BLaER1 (cell line): ENCODE measurements around the gene AGBL1.

ENCODE experiments used
- H3K27ac ChIP-seq: shearing (Covaris generic); formaldehyde crosslinking; 2 replicates; pipeline ENCODE4 v1.8.1; 2022
- H3K27me3 ChIP-seq: shearing (Covaris generic); formaldehyde crosslinking; 2 replicates; pipeline ENCODE4 v1.8.1; 2022
- H3K36me3 ChIP-seq: shearing (Covaris generic); formaldehyde crosslinking; 2 replicates; pipeline ENCODE4 v1.8.1; 2022
- H3K4me1 ChIP-seq: shearing (Covaris generic); formaldehyde crosslinking; 2 replicates; pipeline ENCODE4 v1.8.1; 2022
- H3K4me2 ChIP-seq: shearing (Covaris generic); formaldehyde crosslinking; 2 replicates; pipeline ENCODE4 v1.8.1; 2022
- H3K4me3 ChIP-seq: shearing (Covaris generic); formaldehyde crosslinking; 2 replicates; pipeline ENCODE4 v1.8.1; 2022
- H3K9ac ChIP-seq: shearing (Covaris generic); formaldehyde crosslinking; 2 replicates; pipeline ENCODE4 v1.8.1; 2022
- H3K9me3 ChIP-seq: shearing (Covaris generic); formaldehyde crosslinking; 2 replicates; pipeline ENCODE4 v1.8.1; 2022
- H4K20me1 ChIP-seq: shearing (Covaris generic); formaldehyde crosslinking; 2 replicates; pipeline ENCODE4 v1.8.1; 2022
- Cebpa-rat ChIP-seq: shearing (Covaris generic); IDR thresholded peaks from 2 replicates; pipeline ENCODE4 v1.8.1; 2022

AGBL1 gene

GRCh38 chr15:86854176-86854575 lies 774.5 kb downstream of the AGBL1 start:
- Histone ChIP-seq H3K4me3 (no peak overlapping the region), H3K27ac (no peak overlapping the region), H4K20me1 (no peaks in the 10 kb centered on the region), H3K36me3 (no peaks in the 10 kb centered on the region), H3K9ac (no peak overlapping the region), H3K4me2 (no peak overlapping the region), H3K9me3 (no peaks in the 10 kb centered on the region), H3K4me1 (no peaks in the 10 kb centered on the region), H3K27me3 (no peaks in the 10 kb centered on the region)
- TF ChIP-seq Cebpa-rat, result no peak

GRCh38 chr15:86855307-86856291 lies 775.9 kb downstream of the AGBL1 start:
- H3K4me2 ChIP-seq, result no peak overlapping the region
- no peaks in the 10 kb centered on the region for H3K27me3 ChIP-seq
- no peaks in the 10 kb centered on the region for H3K36me3 ChIP-seq
- no peak overlapping the region for H3K4me3 ChIP-seq
- H3K9ac ChIP-seq, result no peak overlapping the region
- H4K20me1 ChIP-seq, result no peaks in the 10 kb centered on the region
- no peak overlapping the region for H3K27ac ChIP-seq
- H3K9me3 ChIP-seq, result no peaks in the 10 kb centered on the region
- TF ChIP-seq Cebpa-rat, result no peak
- no peaks in the 10 kb centered on the region for H3K4me1 ChIP-seq

- Histone ChIP-seq H3K4me2 (no peak overlapping the region), H4K20me1 (no peaks in the 10 kb centered on the region), H3K36me3 (no peaks in the 10 kb centered on the region), H3K4me3 (no peak overlapping the region), H3K9me3 (no peaks in the 10 kb centered on the region), H3K27me3 (no peaks in the 10 kb centered on the region), H3K9ac (no peak overlapping the region), H3K27ac (no peak overlapping the region), H3K4me1 (no peaks in the 10 kb centered on the region)
- TF ChIP-seq Cebpa-rat, result no peak
These were observed 778.0 kb downstream of the AGBL1 start for GRCh38 chr15:86857701-86858100.

GRCh38 chr15:86863226-86863915 lies 783.7 kb downstream of the AGBL1 start:
- no peak overlapping the region for H3K27ac ChIP-seq
- H3K9me3 ChIP-seq, result no peaks in the 10 kb centered on the region

GRCh38 chr15:86865920-86866319 lies 786.2 kb downstream of the AGBL1 start:
- H3K27me3 ChIP-seq, result no peaks in the 10 kb centered on the region
- no peaks in the 10 kb centered on the region for H3K4me1 ChIP-seq
- no peak for TF ChIP-seq Cebpa-rat

More at GRCh38 chr15:86863226-86863915, 783.7 kb downstream of the AGBL1 start:
- Histone ChIP-seq H3K27me3 (no peaks in the 10 kb centered on the region), H4K20me1 (no peaks in the 10 kb centered on the region), H3K9ac (no peak overlapping the region), H3K4me2 (no peak overlapping the region), H3K4me1 (no peaks in the 10 kb centered on the region), H3K4me3 (no peak overlapping the region), H3K36me3 (no peaks in the 10 kb centered on the region)
- no peak for TF ChIP-seq Cebpa-rat

GRCh38 chr15:86870846-86871245 lies 791.2 kb downstream of the AGBL1 start:
- Histone ChIP-seq H3K36me3 (no peaks in the 10 kb centered on the region), H3K4me3 (no peak overlapping the region), H3K4me1 (no peaks in the 10 kb centered on the region), H3K9me3 (no peaks in the 10 kb centered on the region), H3K9ac (no peak overlapping the region), H3K4me2 (no peak overlapping the region), H3K27me3 (no peaks in the 10 kb centered on the region), H4K20me1 (no peaks in the 10 kb centered on the region), H3K27ac (no peak overlapping the region)
- TF ChIP-seq Cebpa-rat, result no peak

More at GRCh38 chr15:86865920-86866319, 786.2 kb downstream of the AGBL1 start:
- no peaks in the 10 kb centered on the region for H4K20me1 ChIP-seq
- H3K4me2 ChIP-seq, result no peak overlapping the region
- H3K36me3 ChIP-seq, result no peaks in the 10 kb centered on the region
- no peak overlapping the region for H3K27ac ChIP-seq
- no peak overlapping the region for H3K4me3 ChIP-seq
- no peak overlapping the region for H3K9ac ChIP-seq
- H3K9me3 ChIP-seq, result no peaks in the 10 kb centered on the region

- Histone ChIP-seq H3K4me3 (no peak overlapping the region), H3K27me3 (no peaks in the 10 kb centered on the region), H3K4me2 (no peak overlapping the region), H3K27ac (no peak overlapping the region), H3K36me3 (no peaks in the 10 kb centered on the region), H3K4me1 (no peaks in the 10 kb centered on the region), H4K20me1 (no peaks in the 10 kb centered on the region), H3K9me3 (no peaks in the 10 kb centered on the region), H3K9ac (no peak overlapping the region)
- no peak for TF ChIP-seq Cebpa-rat
These were observed 792.3 kb downstream of the AGBL1 start for GRCh38 chr15:86871964-86872363.

- Histone ChIP-seq H3K36me3 (no peaks in the 10 kb centered on the region), H3K27me3 (no peaks in the 10 kb centered on the region), H4K20me1 (no peaks in the 10 kb centered on the region), H3K9me3 (no peaks in the 10 kb centered on the region), H3K4me1 (no peaks in the 10 kb centered on the region), H3K4me3 (no peak overlapping the region), H3K9ac (no peak overlapping the region), H3K27ac (no peak overlapping the region), H3K4me2 (no peak overlapping the region)
- TF ChIP-seq Cebpa-rat, result no peak
These were observed 793.1 kb downstream of the AGBL1 start for GRCh38 chr15:86872782-86873181.

GRCh38 chr15:86875067-86875466 lies 795.4 kb downstream of the AGBL1 start:
- Histone ChIP-seq H3K4me2 (no peak overlapping the region), H3K27ac (no peak overlapping the region), H3K27me3 (no peaks in the 10 kb centered on the region), H3K4me3 (no peak overlapping the region), H3K36me3 (no peaks in the 10 kb centered on the region), H3K9ac (no peak overlapping the region), H3K9me3 (no peaks in the 10 kb centered on the region), H4K20me1 (no peaks in the 10 kb centered on the region), H3K4me1 (0 out of 2 replicates have a peak, but pooled peaks cover 4% of the 10 kb centered on the region)
- TF ChIP-seq Cebpa-rat, result no peak

- Histone ChIP-seq H3K4me3 (no peak overlapping the region), H3K36me3 (no peaks in the 10 kb centered on the region), H3K4me1 (0 out of 2 replicates have a peak, but pooled peaks cover 4% of the 10 kb centered on the region), H3K4me2 (no peak overlapping the region), H3K27ac (no peak overlapping the region), H4K20me1 (no peaks in the 10 kb centered on the region), H3K9ac (no peak overlapping the region), H3K27me3 (no peaks in the 10 kb centered on the region), H3K9me3 (no peaks in the 10 kb centered on the region)
- TF ChIP-seq Cebpa-rat, result no peak
These were observed 796.8 kb downstream of the AGBL1 start for GRCh38 chr15:86876387-86876944.
